Esophagus squamous epithelium (tissue), 5 donors: ENCODE results near the gene ATP6V0D1. TPM values are rescaled to one million over a fixed set of nuclear protein-coding genes. Genes with fewer than 3 reads are reported as not detected.

Experiments used
- DNase-seq: peaks from one replicate; lab custom pipeline; 2025; lab: John Stamatoyannopoulos, UW
- H3K27ac ChIP-seq, 4 donors: fragments of 200-600 bp; sonication (generic); one replicate each; pipeline ENCODE4 v1.5.1; 2016 to 2019; ENCODE audit warnings: mild to moderate bottlenecking in 1 of 4
- H3K27me3 ChIP-seq, 4 donors: fragments of 200-600 bp; sonication (generic); 1 replicate in 3 of 4; 2 replicates in 1 of 4; pipeline versions ENCODE4 v1.5.1 to v1.6.0; 2017 to 2021; ENCODE audit warnings: antibody characterized with exemption in 1 of 4
- H3K36me3 ChIP-seq, 3 donors: fragments of 200-600 bp; sonication (generic); one replicate each; pipeline ENCODE4 v1.5.1; 2016 to 2019
- H3K4me1 ChIP-seq, 3 donors: fragments of 200-600 bp; sonication (generic); one replicate each; pipeline ENCODE4 v1.5.1; 2017 to 2019
- H3K4me3 ChIP-seq, 4 donors: fragments of 200-600 bp; sonication (generic); 1 replicate in 3 of 4; 2 replicates in 1 of 4; pipeline ENCODE4 v1.5.1; 2016 to 2019; ENCODE audit warnings: mild to moderate bottlenecking in 2 of 4, moderate library complexity in 1 of 4
- H3K9me3 ChIP-seq, 3 donors: fragments of 200-600 bp; sonication (generic); one replicate each; pipeline ENCODE4 v1.5.1; 2016 to 2019
- POLR2A ChIP-seq, 4 donors: fragments of 450-650 bp; IDR thresholded peaks; one replicate each; pipeline ENCODE4 v1.6.1; 2017; ENCODE audit warnings: antibody characterized with exemption in 4 of 4, mild to moderate bottlenecking in 4 of 4, moderate library complexity in 3 of 4
- WGBS, 2 donors: methylation state at CpG; one replicate each; pipeline ENCODE4 v1.1.5; 2018; 5-methylcytosine and 5-hydroxymethylcytosine counted together
- intact Hi-C: fragments of 100-400 bp; cut with DNase I; formaldehyde crosslinking; loops from one replicate; pipeline ENCODE4 v1.15.0; 2022
- total RNA-seq, 4 donors: library from RNA; depleted of rRNA; stranded (reverse); fragments of >200 nt; gene quantifications; one replicate each; pipeline ENCODE4 v1.1.0, GENCODE V29; 2016
- TF ChIP-seq, protein P1 (sequence below), 6 experiments: fragments of 450-650 bp in 4 of 6; fragments of 200-600 bp in 2 of 6; sonication (generic) in 2 of 6; IDR thresholded peaks; one replicate each; pipeline ENCODE4 v1.5.1; 2016 to 2019; ENCODE audit warnings: antibody characterized with exemption in 6 of 6, mild to moderate bottlenecking in 4 of 6, moderate library complexity in 4 of 6
- donor health status: DM: yes; HTN: yes; CAD: no.

ATP6V0D1 gene
- total RNA-seq, 4 donors from 2014 or later = 99.4 to 158 (median 131) TPM

DNA sequence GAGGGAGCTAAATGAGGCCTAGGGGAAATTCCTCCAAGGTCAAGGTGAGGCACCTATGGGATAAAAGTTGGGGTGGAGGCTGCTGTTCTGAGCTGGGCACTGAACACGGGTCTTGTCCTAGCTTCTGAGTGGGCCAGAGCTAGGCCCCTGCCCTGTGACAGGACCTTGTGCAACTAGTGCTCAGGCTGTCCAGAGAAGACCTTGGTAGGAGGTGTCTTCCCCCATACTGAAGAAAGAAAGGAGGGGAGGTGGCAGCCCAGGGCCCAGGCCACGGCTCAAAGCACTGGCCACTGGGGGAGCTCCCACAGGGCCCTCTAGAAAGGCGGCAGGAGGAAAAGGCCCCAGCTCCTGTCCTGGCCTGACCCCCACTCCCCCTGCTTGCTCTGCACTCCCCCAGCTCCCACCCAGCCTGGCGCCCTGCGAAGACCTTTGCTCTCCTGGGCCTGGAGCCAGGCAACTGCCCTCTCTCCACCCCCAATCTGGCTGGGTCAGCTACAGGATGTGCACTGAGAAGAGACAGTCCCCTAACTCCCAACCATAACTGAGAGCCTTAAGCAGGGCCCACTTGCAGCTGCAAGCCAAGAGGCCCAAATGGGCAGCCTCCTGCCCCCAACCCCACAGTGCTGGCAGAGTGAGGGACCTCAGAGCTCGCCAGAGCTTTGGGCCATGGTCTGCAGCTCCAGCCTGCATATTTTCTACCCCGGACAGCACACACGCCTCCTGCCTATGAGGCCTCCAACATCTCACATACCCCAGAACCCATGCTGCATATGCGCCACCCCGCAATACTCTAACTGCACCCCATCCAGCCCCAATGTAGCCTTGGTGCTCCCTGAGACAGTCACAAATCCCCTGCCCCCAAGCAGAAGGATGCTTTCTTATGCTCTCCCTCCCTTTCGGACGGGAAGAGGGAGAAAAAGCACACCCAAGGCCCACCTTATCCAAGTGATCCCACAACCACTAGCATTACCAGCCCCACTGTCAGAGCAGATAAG lies 34.7 kb downstream of the ATP6V0D1 start:
- peaks cover 9 to 93% (median 20%) of the 10 kb centered on the region in 3 donors for H3K36me3 ChIP-seq
- 82 to 85% methylated on average over 10 to 11 of the region's 12 CpGs for WGBS, 2 donors
- intact Hi-C loops = no loop called here
- peaks cover 22 to 95% (median 53%) of the 10 kb centered on the region in 3 donors for H3K4me1 ChIP-seq
- TF ChIP-seq, protein P1, sequence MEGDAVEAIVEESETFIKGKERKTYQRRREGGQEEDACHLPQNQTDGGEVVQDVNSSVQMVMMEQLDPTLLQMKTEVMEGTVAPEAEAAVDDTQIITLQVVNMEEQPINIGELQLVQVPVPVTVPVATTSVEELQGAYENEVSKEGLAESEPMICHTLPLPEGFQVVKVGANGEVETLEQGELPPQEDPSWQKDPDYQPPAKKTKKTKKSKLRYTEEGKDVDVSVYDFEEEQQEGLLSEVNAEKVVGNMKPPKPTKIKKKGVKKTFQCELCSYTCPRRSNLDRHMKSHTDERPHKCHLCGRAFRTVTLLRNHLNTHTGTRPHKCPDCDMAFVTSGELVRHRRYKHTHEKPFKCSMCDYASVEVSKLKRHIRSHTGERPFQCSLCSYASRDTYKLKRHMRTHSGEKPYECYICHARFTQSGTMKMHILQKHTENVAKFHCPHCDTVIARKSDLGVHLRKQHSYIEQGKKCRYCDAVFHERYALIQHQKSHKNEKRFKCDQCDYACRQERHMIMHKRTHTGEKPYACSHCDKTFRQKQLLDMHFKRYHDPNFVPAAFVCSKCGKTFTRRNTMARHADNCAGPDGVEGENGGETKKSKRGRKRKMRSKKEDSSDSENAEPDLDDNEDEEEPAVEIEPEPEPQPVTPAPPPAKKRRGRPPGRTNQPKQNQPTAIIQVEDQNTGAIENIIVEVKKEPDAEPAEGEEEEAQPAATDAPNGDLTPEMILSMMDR (IDR thresholded peaks at IDR 0.05) = no peak
- TF ChIP-seq POLR2A (IDR thresholded peaks at IDR 0.05) = no peak
- H3K27ac ChIP-seq = peak overlapping the region in 3 of 4 donors; percentile 11 to 33 (median 11)
- no peaks in the 10 kb centered on the region for H3K9me3 ChIP-seq
- H3K27me3 ChIP-seq = no peaks in the 10 kb centered on the region
- no peak overlapping the region for H3K4me3 ChIP-seq
- no peak for DNase-seq

DNA sequence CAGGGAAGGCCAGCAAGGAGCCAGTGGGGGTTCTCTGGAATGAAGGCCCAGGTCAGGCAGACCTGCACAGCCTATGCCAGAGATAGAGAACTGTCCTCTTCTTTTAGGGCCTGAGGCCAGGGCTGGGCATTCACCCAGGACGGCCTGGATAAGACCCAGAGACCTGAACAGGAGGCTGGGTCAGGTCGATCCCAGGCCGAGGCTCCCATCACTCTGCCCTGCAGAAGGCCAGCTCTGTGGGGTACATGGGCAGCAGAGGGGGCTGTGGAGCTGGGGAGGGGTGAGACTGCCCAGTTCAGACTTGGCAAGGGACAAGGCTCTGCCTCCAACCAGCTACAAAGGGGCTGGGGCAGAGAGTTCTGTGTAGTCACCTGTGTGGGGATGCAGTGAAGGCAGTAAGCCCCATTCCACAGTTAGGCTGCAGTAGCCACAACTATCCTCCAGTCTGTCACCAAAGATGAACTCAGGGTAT lies 35.5 kb downstream of the ATP6V0D1 start:
- Histone ChIP-seq H3K4me1 (peaks cover 28 to 95% (median 47%) of the 10 kb centered on the region in 3 donors), H3K36me3 (peaks cover 4 to 92% (median 20%) of the 10 kb centered on the region in 3 donors), H3K4me3 (no peak overlapping the region), H3K27ac (peak overlapping the region in 2 of 4 donors; percentile 11), H3K27me3 (no peaks in the 10 kb centered on the region), H3K9me3 (no peaks in the 10 kb centered on the region)
- intact Hi-C loops = no loop called here
- DNase-seq = no peak
- 60% methylated on average over 1 of the region's 3 CpGs; no CpG with 5 or more reads in 1 of the 2 donors for WGBS, 2 donors
- no peak for TF ChIP-seq POLR2A (IDR thresholded peaks at IDR 0.05)
- TF ChIP-seq, protein P1 (IDR thresholded peaks at IDR 0.05) = no peak

DNA sequence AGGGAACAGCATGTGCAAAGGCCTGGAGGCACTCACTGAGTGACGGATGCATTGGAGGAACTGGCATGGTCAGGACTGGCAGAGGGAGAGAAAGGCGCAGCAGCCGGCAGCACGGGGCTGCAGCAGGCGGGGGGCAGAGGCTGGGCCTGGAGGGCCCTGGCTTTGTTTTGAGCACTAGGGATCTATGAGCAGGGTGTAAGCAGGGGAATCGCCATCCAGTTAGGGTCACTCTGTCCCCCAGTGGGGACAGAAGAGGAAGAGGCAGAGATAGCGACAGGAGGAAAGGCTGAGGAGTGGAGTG lies 35.9 kb downstream of the ATP6V0D1 start:
- no peak for DNase-seq
- Histone ChIP-seq H3K4me1 (peaks cover 28 to 92% (median 47%) of the 10 kb centered on the region in 3 donors), H3K36me3 (peaks cover 6 to 92% (median 20%) of the 10 kb centered on the region in 3 donors), H3K9me3 (no peaks in the 10 kb centered on the region), H3K4me3 (no peak overlapping the region), H3K27ac (peak overlapping the region in 1 of 4 donors; percentile 11), H3K27me3 (no peaks in the 10 kb centered on the region)
- intact Hi-C loops = no loop called here
- 85% methylated on average over 6 to 7 of the region's 7 CpGs for WGBS, 2 donors
- no peak for TF ChIP-seq POLR2A (IDR thresholded peaks at IDR 0.05)
- TF ChIP-seq, protein P1 (IDR thresholded peaks at IDR 0.05) = no peak

DNA sequence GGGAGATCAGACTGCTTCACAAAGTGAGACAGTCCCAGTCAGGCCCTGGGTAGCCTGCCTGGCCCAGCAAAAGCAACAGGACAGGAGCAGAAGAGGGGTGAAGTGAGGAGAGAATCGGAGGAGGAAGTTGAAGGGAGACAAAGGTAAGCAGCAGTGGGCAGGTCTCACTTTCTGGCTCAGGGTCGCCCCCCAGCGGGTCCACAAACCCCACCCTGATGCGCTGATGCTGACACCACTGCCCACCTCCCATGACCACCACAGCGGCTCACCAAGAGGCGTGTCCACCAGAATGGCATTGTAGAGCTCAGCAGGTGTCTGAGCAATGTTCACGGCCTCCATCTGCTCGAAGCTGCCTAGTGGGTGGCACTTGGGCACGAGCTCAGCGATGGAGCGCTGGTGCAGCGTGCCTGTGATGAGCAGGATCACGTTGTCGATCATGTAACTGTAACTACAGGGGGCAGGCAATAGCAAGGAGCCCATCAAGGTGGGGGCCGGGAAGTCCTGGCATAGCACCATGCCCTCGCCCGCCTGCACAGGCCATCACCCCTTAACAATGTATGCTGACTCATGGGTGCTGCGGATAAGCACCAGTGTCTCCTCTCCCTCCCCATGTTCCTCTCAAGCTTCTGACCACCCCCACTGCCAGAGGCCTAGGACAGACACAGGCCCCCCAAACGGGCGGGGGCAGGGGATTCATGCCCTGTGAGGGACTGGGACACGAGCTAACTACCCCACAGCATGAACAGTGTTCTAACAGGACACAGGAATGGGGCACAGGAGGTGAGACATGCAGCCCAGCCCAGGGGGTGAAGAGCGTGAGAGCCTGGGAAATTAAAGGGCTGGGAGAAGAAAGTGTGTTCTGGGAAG lies 36.5 kb downstream of the ATP6V0D1 start:
- no peak for DNase-seq
- 75 to 91% methylated on average over 6 to 13 of the region's 22 CpGs for WGBS, 2 donors
- TF ChIP-seq, protein P1 (IDR thresholded peaks at IDR 0.05) = no peak
- no peak for TF ChIP-seq POLR2A (IDR thresholded peaks at IDR 0.05)
- Histone ChIP-seq H3K36me3 (peaks cover 8 to 92% (median 20%) of the 10 kb centered on the region in 3 donors), H3K27me3 (no peaks in the 10 kb centered on the region), H3K27ac (peak overlapping the region in 1 of 4 donors; percentile 69), H3K4me1 (peaks cover 28 to 88% (median 47%) of the 10 kb centered on the region in 3 donors), H3K4me3 (no peak overlapping the region), H3K9me3 (no peaks in the 10 kb centered on the region)
- intact Hi-C loops = no loop called here
